ENCODE measurements around the gene ISM1. TPM values are rescaled to one million over a fixed set of nuclear protein-coding genes. Genes with fewer than 3 reads are reported as not detected.

The ISM1 gene
- total RNA-seq, 1 donor, result 1.2 TPM

DNA sequence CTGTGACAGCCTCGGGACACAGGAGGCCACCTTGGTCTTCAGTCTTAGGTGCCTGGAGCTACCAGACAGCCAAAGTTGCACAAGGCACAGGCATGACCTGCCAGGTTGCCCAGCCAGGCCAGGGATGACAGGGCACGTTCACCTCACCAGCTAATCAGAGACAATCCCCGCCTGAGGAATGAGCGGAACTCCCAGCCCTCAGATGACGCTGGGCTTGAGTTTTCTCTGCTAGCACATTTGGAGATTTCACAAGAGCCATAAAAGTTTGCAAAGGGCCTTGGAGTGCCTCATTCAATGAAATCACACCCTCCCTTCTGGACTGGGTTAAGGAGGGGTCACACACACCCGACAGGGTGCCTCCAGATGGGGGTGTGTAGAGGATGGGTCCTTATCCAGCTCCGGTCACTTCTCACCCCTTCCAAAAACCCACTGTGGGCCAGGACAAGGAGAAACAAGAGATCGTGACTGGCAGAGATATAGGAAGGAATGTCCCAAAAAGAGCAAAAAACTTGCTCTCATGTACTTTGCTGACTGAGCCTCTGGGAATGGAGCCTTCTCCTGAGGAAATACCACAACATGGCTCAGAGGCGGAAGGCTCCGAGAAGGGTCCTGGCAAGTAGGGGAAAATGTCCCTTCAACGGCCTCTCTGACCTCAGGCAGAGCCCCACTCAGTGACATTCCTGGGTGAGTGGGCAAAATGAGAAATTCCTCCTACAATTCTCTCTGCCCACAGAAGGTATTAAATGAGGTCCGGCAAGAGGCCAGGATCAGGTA is 121.6 kb downstream of the ISM1 start:
- no peak overlapping the region for H3K4me3 ChIP-seq (ENCODE audit: low read length)
- H3K27me3 ChIP-seq (ENCODE audit: insufficient read depth, low read length), result no peaks in the 10 kb centered on the region
- H3K4me1 ChIP-seq (ENCODE audit: insufficient read depth, low read length), result no peaks in the 10 kb centered on the region
- no peaks in the 10 kb centered on the region for H3K9me3 ChIP-seq (ENCODE audit: low read depth, low read length)

DNA sequence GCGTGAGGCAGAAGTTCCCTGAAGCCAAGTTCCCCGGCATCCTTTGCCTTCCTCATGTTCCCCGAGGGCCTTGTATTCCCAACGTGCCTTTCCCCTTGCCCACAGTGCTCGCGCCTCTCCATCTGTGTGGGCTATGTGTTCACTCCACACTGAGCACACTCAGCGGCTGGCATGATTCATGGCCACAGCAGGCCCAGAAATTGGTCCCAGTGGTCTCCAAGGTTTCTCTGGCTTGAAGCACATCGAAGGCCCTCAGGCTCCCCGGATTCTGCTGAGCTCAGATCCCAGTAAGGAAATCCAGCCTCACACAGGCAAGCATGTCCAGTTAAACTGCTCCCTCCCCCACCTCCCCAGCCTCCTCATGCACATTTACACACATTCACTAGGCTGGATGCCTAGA is 123.6 kb downstream of the ISM1 start:
- Histone ChIP-seq H3K4me3 (ENCODE audit: low read length) (no peak overlapping the region), H3K4me1 (ENCODE audit: insufficient read depth, low read length) (no peaks in the 10 kb centered on the region), H3K9me3 (ENCODE audit: low read depth, low read length) (no peaks in the 10 kb centered on the region), H3K27me3 (ENCODE audit: insufficient read depth, low read length) (no peaks in the 10 kb centered on the region)

DNA sequence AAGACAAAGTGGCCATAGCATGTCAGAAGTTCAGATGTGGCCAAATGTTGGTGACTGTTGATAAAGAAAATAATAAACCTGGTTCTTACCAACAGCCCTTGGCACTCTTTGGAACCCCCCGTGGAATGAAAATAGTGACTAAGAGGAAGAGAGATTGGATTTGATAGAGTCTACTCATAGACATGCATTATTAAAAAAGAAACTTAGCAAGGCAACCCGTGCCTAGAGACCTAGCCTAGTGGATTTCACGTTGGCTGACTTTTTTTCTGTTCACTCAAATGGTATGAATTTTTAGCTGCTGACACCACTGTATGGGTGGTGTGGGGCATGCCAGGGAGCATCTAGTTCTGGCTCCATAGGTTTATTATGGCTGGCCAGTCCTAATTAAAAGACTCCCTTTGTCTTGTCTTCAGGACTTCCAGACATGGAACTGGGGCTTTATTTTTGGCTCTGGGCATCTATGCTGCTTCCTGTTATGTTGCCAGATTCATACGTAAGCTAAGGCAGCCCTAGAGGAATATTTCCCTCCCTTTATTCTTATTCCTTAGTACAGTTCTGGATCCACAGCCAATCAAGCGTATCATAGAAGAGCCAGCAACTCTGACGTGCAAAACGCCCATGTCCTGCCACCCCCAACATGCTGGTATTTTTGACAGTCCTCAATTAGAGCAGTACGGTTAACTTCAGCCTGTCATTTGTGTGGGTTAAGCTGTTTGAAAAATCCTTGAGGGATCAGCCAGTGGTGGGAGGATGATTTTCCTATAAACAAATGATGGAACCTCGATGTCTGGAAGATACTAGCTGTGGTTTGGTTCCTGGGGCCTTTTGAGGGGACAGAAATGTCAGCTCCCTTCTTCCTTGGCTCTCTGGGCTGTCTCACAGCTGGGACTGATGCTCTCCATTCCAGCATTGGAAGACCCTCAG is 127.5 kb downstream of the ISM1 start:
- Histone ChIP-seq H3K4me3 (ENCODE audit: low read length) (no peak overlapping the region), H3K27me3 (ENCODE audit: insufficient read depth, low read length) (no peaks in the 10 kb centered on the region), H3K9me3 (ENCODE audit: low read depth, low read length) (no peaks in the 10 kb centered on the region), H3K4me1 (ENCODE audit: insufficient read depth, low read length) (no peaks in the 10 kb centered on the region)

DNA sequence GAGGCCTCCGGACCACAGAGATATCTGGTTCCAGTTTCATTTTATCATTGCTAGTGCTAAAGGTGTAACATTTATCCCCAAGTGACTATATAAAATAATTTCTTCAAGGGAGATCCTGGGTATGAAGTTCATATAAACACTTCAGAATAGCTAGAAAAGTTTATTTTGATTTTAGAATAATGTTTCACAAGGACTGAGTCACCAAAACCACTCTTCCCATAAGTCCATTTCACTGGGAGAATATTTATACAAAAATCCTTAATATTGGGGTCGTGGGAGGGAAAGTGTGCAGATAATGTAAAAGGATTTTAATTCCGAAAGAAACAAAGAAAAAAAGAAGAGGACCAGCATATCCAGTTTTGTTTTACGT is 128.1 kb downstream of the ISM1 start:
- no peaks in the 10 kb centered on the region for H3K4me1 ChIP-seq (ENCODE audit: insufficient read depth, low read length)
- H3K4me3 ChIP-seq (ENCODE audit: low read length), result no peak overlapping the region
- H3K9me3 ChIP-seq (ENCODE audit: low read depth, low read length), result no peaks in the 10 kb centered on the region
- no peaks in the 10 kb centered on the region for H3K27me3 ChIP-seq (ENCODE audit: insufficient read depth, low read length)

Other genes starting within 250 kb of the ISM1 start
- 1.0 TPM for gene SPTLC3, start 212.3 kb upstream of the ISM1 start, total RNA-seq

All from mononuclear cell (primary cell).